ENCODE data around the gene MTUS2.

The MTUS2 gene

GRCh38 chr13:29548722-29549121 lies 728.6 kb downstream of the MTUS2 start:
- peak; percentile 14 for DNase-seq (ENCODE audit: low read depth)

- no peak for DNase-seq (ENCODE audit: low read depth)
Measured at GRCh38 chr13:29550430-29550988, 730.4 kb downstream of the MTUS2 start.

- no peak for DNase-seq (ENCODE audit: low read depth)
Measured at GRCh38 chr13:29551214-29551613, 731.1 kb downstream of the MTUS2 start.
